Smooth muscle cell (in vitro differentiated cells): ENCODE data around the gene DNTT. TPM values are rescaled to one million over a fixed set of nuclear protein-coding genes. Genes with fewer than 3 reads are reported as not detected.

Source experiments
- DNase-seq: peaks from one replicate; lab custom pipeline; 2025; ENCODE audit not compliant: unreplicated experiment; lab: John Stamatoyannopoulos, UW
- H2AFZ ChIP-seq: fragments of 200-600 bp; sonication (generic); 2 replicates; pipeline ENCODE4 v1.6.0; 2016; ENCODE audit warnings: antibody characterized with exemption, low read depth, mild to moderate bottlenecking
- H3F3A ChIP-seq: fragments of 200-600 bp; sonication (generic); 2 replicates; pipeline ENCODE4 v1.6.0; 2017; ENCODE audit warnings: antibody characterized with exemption, low read depth
- H3K27ac ChIP-seq: fragments of 200-600 bp; sonication (generic); 2 replicates; pipeline ENCODE4 v1.5.1; 2016; ENCODE audit warnings: low read depth, mild to moderate bottlenecking
- H3K27me3 ChIP-seq: fragments of 200-600 bp; sonication (generic); 2 replicates; pipeline ENCODE4 v1.6.1; 2016; ENCODE audit warnings: low read depth, mild to moderate bottlenecking
- H3K36me3 ChIP-seq: fragments of 200-600 bp; sonication (generic); 2 replicates; pipeline ENCODE4 v1.5.1; 2016; ENCODE audit warnings: low read depth
- H3K4me1 ChIP-seq: fragments of 200-600 bp; sonication (generic); 2 replicates; pipeline ENCODE4 v1.5.1; 2016; ENCODE audit warnings: low read depth
- H3K4me2 ChIP-seq: fragments of 200-600 bp; sonication (generic); 2 replicates; pipeline ENCODE4 v1.6.0; 2016; ENCODE audit warnings: mild to moderate bottlenecking
- H3K4me3 ChIP-seq: fragments of 200-600 bp; sonication (generic); 2 replicates; pipeline ENCODE4 v1.5.1; 2016; ENCODE audit warnings: mild to moderate bottlenecking
- H3K79me2 ChIP-seq: fragments of 200-600 bp; sonication (generic); 2 replicates; pipeline ENCODE4 v1.6.0; 2016; ENCODE audit warnings: low read depth, mild to moderate bottlenecking
- H3K9ac ChIP-seq: fragments of 200-600 bp; sonication (generic); 2 replicates; pipeline ENCODE4 v1.6.0; 2016; ENCODE audit warnings: low read depth
- H3K9me3 ChIP-seq: fragments of 200-600 bp; sonication (generic); replicated peaks from 2 replicates; pipeline ENCODE4 v1.5.1; 2016; ENCODE audit warnings: low read depth
- H4K20me1 ChIP-seq: fragments of 200-600 bp; sonication (generic); 2 replicates; pipeline ENCODE4 v1.6.0; 2016; ENCODE audit warnings: low read depth
- WGBS: methylation state at CpG from one replicate; pipeline ENCODE4 v1.1.7; 2016; ENCODE audit warnings: low lambda C conversion rate; 5-methylcytosine and 5-hydroxymethylcytosine counted together
- polyA plus RNA-seq: library from polyadenylated mRNA; unstranded; fragments of >200 nt; fragmentation: Nextera tagmentation; extraction: Ambion mirVana; gene quantifications from 2 replicates; pipeline ENCODE4 v1.2.1, GENCODE V29; 2016
- total RNA-seq: library from RNA; depleted of rRNA; stranded (reverse); fragments of >200 nt; gene quantifications from 2 replicates; pipeline ENCODE4 v1.2.3, GENCODE V29; 2014
- TF ChIP-seq, protein P1 (sequence below): fragments of 200-600 bp; sonication (generic); IDR thresholded peaks from 2 replicates; pipeline ENCODE4 v1.5.1; 2017; ENCODE audit warnings: borderline replicate concordance, mild to moderate bottlenecking, antibody characterized with exemption; ENCODE audit not compliant: insufficient read depth, poor library complexity, severe bottlenecking

DNTT gene
- total and polyA plus RNA-seq, 2 experiments from 2014 or later: not detected

- TF ChIP-seq, protein P1, sequence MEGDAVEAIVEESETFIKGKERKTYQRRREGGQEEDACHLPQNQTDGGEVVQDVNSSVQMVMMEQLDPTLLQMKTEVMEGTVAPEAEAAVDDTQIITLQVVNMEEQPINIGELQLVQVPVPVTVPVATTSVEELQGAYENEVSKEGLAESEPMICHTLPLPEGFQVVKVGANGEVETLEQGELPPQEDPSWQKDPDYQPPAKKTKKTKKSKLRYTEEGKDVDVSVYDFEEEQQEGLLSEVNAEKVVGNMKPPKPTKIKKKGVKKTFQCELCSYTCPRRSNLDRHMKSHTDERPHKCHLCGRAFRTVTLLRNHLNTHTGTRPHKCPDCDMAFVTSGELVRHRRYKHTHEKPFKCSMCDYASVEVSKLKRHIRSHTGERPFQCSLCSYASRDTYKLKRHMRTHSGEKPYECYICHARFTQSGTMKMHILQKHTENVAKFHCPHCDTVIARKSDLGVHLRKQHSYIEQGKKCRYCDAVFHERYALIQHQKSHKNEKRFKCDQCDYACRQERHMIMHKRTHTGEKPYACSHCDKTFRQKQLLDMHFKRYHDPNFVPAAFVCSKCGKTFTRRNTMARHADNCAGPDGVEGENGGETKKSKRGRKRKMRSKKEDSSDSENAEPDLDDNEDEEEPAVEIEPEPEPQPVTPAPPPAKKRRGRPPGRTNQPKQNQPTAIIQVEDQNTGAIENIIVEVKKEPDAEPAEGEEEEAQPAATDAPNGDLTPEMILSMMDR: no peak
- H2AFZ ChIP-seq: no peak overlapping the region
- no peak for DNase-seq
- no peaks in the 10 kb centered on the region for H3K79me2 ChIP-seq
- no peaks in the 10 kb centered on the region for H3K27me3 ChIP-seq
- no peak overlapping the region for H3K9ac ChIP-seq
- WGBS: 60% methylated on average over 3 of the region's 3 CpGs
- no peaks in the 10 kb centered on the region for H3K36me3 ChIP-seq
- no peak overlapping the region for H3K4me3 ChIP-seq
- peaks cover 10% of the 10 kb centered on the region for H3K4me1 ChIP-seq
- H4K20me1 ChIP-seq: no peaks in the 10 kb centered on the region
- H3K9me3 ChIP-seq: no peaks in the 10 kb centered on the region
- no peak overlapping the region for H3K27ac ChIP-seq
- H3F3A ChIP-seq: no peaks in the 10 kb centered on the region
- no peak overlapping the region for H3K4me2 ChIP-seq
Observed at GRCh38 chr10:96366508-96366907, 62.3 kb downstream of the DNTT start.

DNA sequence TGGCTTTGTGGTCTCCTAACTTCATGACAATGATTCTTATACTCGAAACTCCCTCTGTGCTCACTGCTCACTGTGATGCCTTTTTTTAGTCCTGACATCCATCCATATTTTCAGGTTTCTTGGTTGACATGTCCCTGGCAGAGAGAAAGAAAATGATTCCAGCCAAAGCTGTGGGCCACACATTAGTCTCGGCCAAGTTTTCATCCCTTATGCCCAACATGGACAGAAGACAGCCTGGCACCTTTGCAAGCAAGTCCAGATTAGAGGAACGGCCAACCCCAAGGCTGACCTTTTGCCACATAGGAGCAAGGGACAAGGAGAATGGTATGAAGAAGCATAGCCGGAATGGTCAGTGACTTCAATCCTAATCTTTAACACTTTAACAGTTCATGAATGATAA lies 63.2 kb downstream of the DNTT start:
- no peak overlapping the region for H3K27ac ChIP-seq
- no peaks in the 10 kb centered on the region for H4K20me1 ChIP-seq
- H3K4me1 ChIP-seq: peaks cover 10% of the 10 kb centered on the region
- H3K27me3 ChIP-seq: no peaks in the 10 kb centered on the region
- TF ChIP-seq, protein P1: no peak
- H2AFZ ChIP-seq: no peak overlapping the region
- H3K9me3 ChIP-seq: no peaks in the 10 kb centered on the region
- no peaks in the 10 kb centered on the region for H3F3A ChIP-seq
- H3K4me3 ChIP-seq: no peak overlapping the region
- no peaks in the 10 kb centered on the region for H3K36me3 ChIP-seq
- no peak overlapping the region for H3K4me2 ChIP-seq
- H3K79me2 ChIP-seq: no peaks in the 10 kb centered on the region
- WGBS: 88% methylated on average over 4 of the region's 4 CpGs
- DNase-seq: no peak
- H3K9ac ChIP-seq: no peak overlapping the region

DNA sequence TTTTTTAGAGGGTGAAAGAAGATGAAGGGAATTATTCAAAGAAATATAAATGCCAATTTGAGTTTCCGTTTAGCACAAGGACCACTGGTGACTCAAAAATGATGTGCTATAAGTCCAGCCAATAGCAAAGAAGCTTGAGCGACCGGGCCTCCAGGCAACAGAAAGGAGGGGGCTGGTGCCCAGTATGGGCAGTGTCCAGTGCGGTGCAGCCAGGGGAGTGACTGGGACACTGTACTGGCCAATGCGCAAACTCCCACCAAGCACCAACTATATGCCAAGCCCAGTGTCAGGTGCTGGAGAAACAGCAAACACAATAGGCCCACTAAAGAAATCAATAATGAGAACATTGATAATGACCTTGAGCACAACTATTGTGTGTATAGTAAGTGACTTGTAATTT lies 64.7 kb downstream of the DNTT start:
- no peak for DNase-seq
- Histone ChIP-seq H3K9me3 (no peaks in the 10 kb centered on the region), H3K4me1 (peaks cover 10% of the 10 kb centered on the region), H3K27me3 (no peaks in the 10 kb centered on the region), H3F3A (no peaks in the 10 kb centered on the region), H3K27ac (no peak overlapping the region), H3K9ac (no peak overlapping the region), H3K4me3 (no peak overlapping the region), H3K36me3 (no peaks in the 10 kb centered on the region), H2AFZ (no peak overlapping the region), H3K4me2 (no peak overlapping the region), H3K79me2 (no peaks in the 10 kb centered on the region), H4K20me1 (no peaks in the 10 kb centered on the region)
- TF ChIP-seq, protein P1: no peak
- 98% methylated on average over 5 of the region's 5 CpGs for WGBS

- 72% methylated on average over 38 of the region's 38 CpGs for WGBS
- no peaks in the 10 kb centered on the region for H3K36me3 ChIP-seq
Observed at GRCh38 chr10:96369890-96370583, 65.8 kb downstream of the DNTT start.

More at GRCh38 chr10:96369890-96370583, 65.8 kb downstream of the DNTT start:
- Histone ChIP-seq H3K4me1 (peaks cover 10% of the 10 kb centered on the region), H3K27me3 (no peaks in the 10 kb centered on the region), H3K4me2 (no peak overlapping the region), H4K20me1 (no peaks in the 10 kb centered on the region), H3K27ac (no peak overlapping the region), H3K79me2 (no peaks in the 10 kb centered on the region), H3F3A (no peaks in the 10 kb centered on the region), H3K9me3 (no peaks in the 10 kb centered on the region), H2AFZ (no peak overlapping the region), H3K4me3 (no peak overlapping the region), H3K9ac (no peak overlapping the region)
- TF ChIP-seq, protein P1: no peak
- no peak for DNase-seq
